Endothelial cell of umbilical vein (primary cell): Measurements from ENCODE around the gene DCDC1. TPM values are rescaled to one million over a fixed set of nuclear protein-coding genes. Genes with fewer than 3 reads are reported as not detected.

Experiments used
- BruUV-seq: library from RNA; stranded (reverse); fragments of 400-500 nt; replicated peaks from 2 replicates; lab custom pipeline; 2021; lab: Mats Ljungman, UMichigan
- CTCF ChIA-PET: fragments of 300-600, 350-600 bp; sonication (Branson Sonifier 250); formaldehyde crosslinking; loops from one replicate; lab custom pipeline; 2021; ENCODE audit warnings: antibody characterized with exemption, inconsistent platforms; lab: Charles Lee
- POLR2A ChIA-PET: fragments of 300-600, 350-600 bp; sonication (Branson Sonifier 250); formaldehyde crosslinking; loops from one replicate; lab custom pipeline; 2021; ENCODE audit warnings: antibody characterized with exemption, inconsistent platforms; lab: Charles Lee
- DNase-seq: peaks from one replicate; pipeline ENCODE4 v3.0.0-alpha.2; 2011; ENCODE audit warnings: low read depth, low spot score
- FAIRE-seq: peaks from 2 replicates; lab custom pipeline; 2011; peaks lifted over from hg19 to GRCh38; lab: Jason Lieb, UNC
- H2AFZ ChIP-seq: 2 replicates; pipeline ENCODE4 v1.6.0; 2012; ENCODE audit warnings: low read depth, low read length, control low read depth, inconsistent platforms
- H3K27ac ChIP-seq: 2 replicates; pipeline ENCODE4 v1.5.1; 2011; ENCODE audit warnings: low read depth, mild to moderate bottlenecking, control low read depth, low read length, moderate library complexity; ENCODE audit not compliant: insufficient read depth
- H3K27me3 ChIP-seq, 2 experiments: 2 replicates each; pipeline versions ENCODE4 v1.6.0 to v1.6.1; 2011; ENCODE audit warnings: low read length in 2 of 2, mixed read lengths in 1 of 2; ENCODE audit not compliant: control insufficient read depth in 2 of 2, insufficient read depth in 2 of 2
- H3K36me3 ChIP-seq, 2 experiments: 2 replicates in 1 of 2; 3 replicates in 1 of 2; pipeline ENCODE4 v1.5.1; 2011; ENCODE audit warnings: low read length in 2 of 2, mild to moderate bottlenecking in 1 of 2, moderate library complexity in 1 of 2; ENCODE audit not compliant: control insufficient read depth in 2 of 2, insufficient read depth in 2 of 2; ENCODE audit errors: extremely low read depth in 1 of 2
- H3K4me1 ChIP-seq: 3 replicates; pipeline ENCODE4 v1.5.1; 2011; ENCODE audit warnings: mild to moderate bottlenecking, low read length; ENCODE audit not compliant: control insufficient read depth, insufficient read depth; ENCODE audit errors: extremely low read depth
- H3K4me2 ChIP-seq: 2 replicates; pipeline ENCODE4 v1.6.1; 2011; ENCODE audit warnings: low read length, control low read depth, mixed read lengths; ENCODE audit not compliant: insufficient read depth
- H3K4me3 ChIP-seq, 3 experiments: fragments of 200-600 bp in 1 of 3; sonication (generic), shearing (Covaris generic) in 1 of 3; replicated peaks in 1 of 3; 2 replicates each; pipeline ENCODE4 v1.5.1; 2011 to 2016; ENCODE audit warnings: control low read depth in 3 of 3, low read length in 3 of 3, mild to moderate bottlenecking in 2 of 3, inconsistent platforms in 1 of 3, low read depth in 1 of 3, moderate library complexity in 1 of 3; ENCODE audit not compliant: insufficient read depth in 1 of 3
- H3K79me2 ChIP-seq: 2 replicates; pipeline ENCODE4 v1.6.0; 2012; ENCODE audit warnings: low read length, inconsistent platforms; ENCODE audit not compliant: control insufficient read depth, insufficient read depth
- H3K9ac ChIP-seq: replicated peaks from 2 replicates; pipeline ENCODE3; 2011; ENCODE audit warnings: low read length, control low read depth; ENCODE audit not compliant: insufficient read depth; ENCODE audit errors: extremely low read depth
- H3K9me1 ChIP-seq: replicated peaks from 3 replicates; pipeline ENCODE4 v1.6.0; 2011; ENCODE audit warnings: mild to moderate bottlenecking, low read length; ENCODE audit not compliant: control insufficient read depth, insufficient read depth; ENCODE audit errors: extremely low read depth
- H3K9me3 ChIP-seq: replicated peaks from 2 replicates; pipeline ENCODE4 v1.5.1; 2012; ENCODE audit warnings: low read length, inconsistent platforms; ENCODE audit not compliant: control insufficient read depth, insufficient read depth
- H4K20me1 ChIP-seq: replicated peaks from 2 replicates; pipeline ENCODE3; 2011; ENCODE audit warnings: mild to moderate bottlenecking, low read length; ENCODE audit not compliant: control insufficient read depth, insufficient read depth; ENCODE audit errors: extremely low read depth
- EZH2 ChIP-seq: IDR thresholded peaks from 2 replicates; pipeline ENCODE4 v1.6.1; 2012; ENCODE audit warnings: borderline replicate concordance, low read depth, mild to moderate bottlenecking, moderate library complexity, low read length, inconsistent platforms; ENCODE audit not compliant: severe bottlenecking
- FOS ChIP-seq: IDR thresholded peaks from 2 replicates; pipeline ENCODE4 v1.6.1; 2011; ENCODE audit warnings: mild to moderate bottlenecking, low read length, moderate library complexity, borderline replicate concordance; ENCODE audit not compliant: insufficient read depth
- GATA2 ChIP-seq: IDR thresholded peaks from 2 replicates; pipeline ENCODE4 v1.7.0; 2011; ENCODE audit warnings: low read depth, mild to moderate bottlenecking, moderate library complexity, mixed read lengths, low read length; ENCODE audit not compliant: insufficient read length, insufficient read depth
- JUN ChIP-seq: IDR thresholded peaks from 2 replicates; pipeline ENCODE4 v1.6.1; 2011; ENCODE audit warnings: borderline replicate concordance, low read depth; ENCODE audit not compliant: insufficient read length, insufficient read depth
- MAX ChIP-seq: IDR thresholded peaks from 2 replicates; pipeline ENCODE4 v1.6.1; 2011; ENCODE audit not compliant: insufficient read depth, insufficient read length
- MYC ChIP-seq: IDR thresholded peaks from one replicate; pipeline ENCODE4 v1.6.1; 2011; ENCODE audit warnings: mild to moderate bottlenecking, low read depth, low read length
- POLR2A ChIP-seq: IDR thresholded peaks from 2 replicates; pipeline ENCODE4 v1.6.1; 2012; ENCODE audit warnings: low read depth, mild to moderate bottlenecking, control low read depth, low read length
- POLR2AphosphoS5 ChIP-seq: IDR thresholded peaks from 2 replicates; pipeline ENCODE4 v1.6.1; 2012; ENCODE audit warnings: low read depth, mild to moderate bottlenecking, control low read depth, low read length, moderate library complexity; ENCODE audit not compliant: insufficient read depth
- dilution Hi-C: fragments of 300-500 bp; cut with MboI; formaldehyde crosslinking; loops from one replicate; pipeline ENCODE4 v1.15.0; 2019; ENCODE audit warnings: low sequenced_read_pairs; ENCODE audit not compliant: extremely low pct_ligation_motif_present
- intact Hi-C: fragments of 100-400 bp; cut with micrococcal nuclease; formaldehyde crosslinking; loops from one replicate; pipeline ENCODE4 v1.10.0; 2022
- polyA plus RNA-seq, 4 experiments: library from polyadenylated mRNA; depleted of rRNA in 3 of 4; stranded (reverse) in 3 of 4; unstranded in 1 of 4; fragments of >200 nt; gene quantifications; 2 replicates each; pipeline versions ENCODE4 v1.2.1 to v1.2.3, GENCODE V29; 2011 to 2012; ENCODE audit warnings: missing spikeins in 1 of 4
- total RNA-seq: library from RNA; stranded (reverse); gene quantifications from 2 replicates; pipeline ENCODE4 v1.2.3, GENCODE V29; 2021
- TF ChIP-seq, protein P1 (sequence below), 2 donors: IDR thresholded peaks; 1 replicate in 1 of 2; 2 replicates in 1 of 2; pipeline ENCODE4 v1.5.1; 2011; ENCODE audit warnings: low read length in 2 of 2, mild to moderate bottlenecking in 2 of 2, moderate library complexity in 2 of 2, control low read depth in 1 of 2, inconsistent platforms in 1 of 2, low read depth in 1 of 2; ENCODE audit not compliant: insufficient read depth in 1 of 2; ENCODE audit errors: extremely low read depth in 1 of 2

DCDC1 gene
- total and polyA plus RNA-seq, 2 donors (not counting 3 experiments of a cell fraction or from before 2014, with no cell fraction given) = 0.04 TPM; not detected in 1

- Histone ChIP-seq H3K9me1 (no peaks in the 10 kb centered on the region), H2AFZ (no peak overlapping the region), H3K4me1 (no peaks in the 10 kb centered on the region), H3K79me2 (no peaks in the 10 kb centered on the region), H3K27ac (no peak overlapping the region), H3K36me3 (no peaks in the 10 kb centered on the region), H3K27me3 (no peaks in the 10 kb centered on the region), H4K20me1 (no peaks in the 10 kb centered on the region), H3K9me3 (no peaks in the 10 kb centered on the region), H3K9ac (no peak overlapping the region), H3K4me2 (no peak overlapping the region), H3K4me3 (no peak overlapping the region)
- no peak for DNase-seq
- TF ChIP-seq POLR2A (no peak), GATA2 (no peak), MYC (no peak), FOS (no peak), EZH2 (no peak), POLR2AphosphoS5 (no peak), JUN (no peak), MAX (no peak)
- TF ChIP-seq, protein P1, sequence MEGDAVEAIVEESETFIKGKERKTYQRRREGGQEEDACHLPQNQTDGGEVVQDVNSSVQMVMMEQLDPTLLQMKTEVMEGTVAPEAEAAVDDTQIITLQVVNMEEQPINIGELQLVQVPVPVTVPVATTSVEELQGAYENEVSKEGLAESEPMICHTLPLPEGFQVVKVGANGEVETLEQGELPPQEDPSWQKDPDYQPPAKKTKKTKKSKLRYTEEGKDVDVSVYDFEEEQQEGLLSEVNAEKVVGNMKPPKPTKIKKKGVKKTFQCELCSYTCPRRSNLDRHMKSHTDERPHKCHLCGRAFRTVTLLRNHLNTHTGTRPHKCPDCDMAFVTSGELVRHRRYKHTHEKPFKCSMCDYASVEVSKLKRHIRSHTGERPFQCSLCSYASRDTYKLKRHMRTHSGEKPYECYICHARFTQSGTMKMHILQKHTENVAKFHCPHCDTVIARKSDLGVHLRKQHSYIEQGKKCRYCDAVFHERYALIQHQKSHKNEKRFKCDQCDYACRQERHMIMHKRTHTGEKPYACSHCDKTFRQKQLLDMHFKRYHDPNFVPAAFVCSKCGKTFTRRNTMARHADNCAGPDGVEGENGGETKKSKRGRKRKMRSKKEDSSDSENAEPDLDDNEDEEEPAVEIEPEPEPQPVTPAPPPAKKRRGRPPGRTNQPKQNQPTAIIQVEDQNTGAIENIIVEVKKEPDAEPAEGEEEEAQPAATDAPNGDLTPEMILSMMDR (IDR thresholded peaks at IDR 0.05; ENCODE audit: extremely low read depth in 1 of 2, insufficient read depth in 1 of 2, low read depth in 1 of 2, low read length in 2 of 2) = no peak
- CTCF ChIA-PET = interaction anchor here (0.9 to 7.4 kb wide), 12 partner anchors 8 to 994 kb away, joined by 3 to 81 read pairs (median 6); no protein-coding TSS in a partner anchor
- dilution Hi-C loops (no loop called here), intact Hi-C loops (loop anchor here (5.0 kb wide), 1 partner anchor 769 kb away; no protein-coding TSS in a partner anchor)
- no TSS peak for BruUV-seq
- POLR2A ChIA-PET = no interaction called here
- FAIRE-seq = no peak
These were observed 131.4 kb downstream of the DCDC1 start for GRCh38 chr11:31237819-31238760.
